K562 (cell line): Measurements from ENCODE around the gene RAE1. TPM values are rescaled to one million over a fixed set of nuclear protein-coding genes. Genes with fewer than 3 reads are reported as not detected.
A peak's percentile ranks its signal among the peaks of the same experiment; 100 is the strongest.

Experiments
- ARHGAP35 ChIP-seq: fragments of 450-650 bp; IDR thresholded peaks from 2 replicates; pipeline ENCODE4 v1.6.1; 2018; ENCODE audit not compliant: partially characterized antibody
- ARID1B ChIP-seq: fragments of 450-650 bp; IDR thresholded peaks from 2 replicates; pipeline ENCODE4 v1.6.1; 2016; ENCODE audit warnings: antibody characterized with exemption, mild to moderate bottlenecking, inconsistent platforms
- ARNT ChIP-seq, 2 experiments: fragments of 450-650 bp; IDR thresholded peaks; 2 replicates each; pipeline ENCODE4 v1.6.1; 2016; ENCODE audit warnings: mild to moderate bottlenecking in 1 of 2
- CBFA2T3 ChIP-seq: fragments of 450-650 bp; IDR thresholded peaks from 2 replicates; pipeline ENCODE4 v1.6.1; 2017
- CHAMP1 ChIP-seq: fragments of 450-650 bp; IDR thresholded peaks from 2 replicates; pipeline ENCODE4 v1.6.1; 2016; ENCODE audit warnings: mild to moderate bottlenecking
- CTCFL ChIP-seq: IDR thresholded peaks from 2 replicates; pipeline ENCODE4 v1.6.1; 2011; ENCODE audit warnings: borderline replicate concordance, low read depth, mild to moderate bottlenecking, moderate library complexity, low read length; ENCODE audit not compliant: insufficient read depth, poor library complexity, severe bottlenecking
- DDX20 ChIP-seq: fragments of 450-650 bp; IDR thresholded peaks from 2 replicates; pipeline ENCODE4 v1.6.1; 2016; ENCODE audit warnings: missing genetic modification characterization, low read depth, mild to moderate bottlenecking, missing compliant biosample characterization, moderate library complexity
- EGR1 ChIP-seq: fragments of 450-650 bp; conservative IDR thresholded peaks from 2 replicates; pipeline ENCODE4 v1.6.1; 2017; ENCODE audit warnings: mild to moderate bottlenecking
- JUND ChIP-seq, 2 experiments: IDR thresholded peaks; 2 replicates in 1 of 2; 3 replicates in 1 of 2; pipeline ENCODE4 v1.6.1; 2011; ENCODE audit warnings: borderline replicate concordance in 2 of 2, low read depth in 2 of 2, low read length in 2 of 2, improper control_type of control experiment in 1 of 2, missing biosample characterization in 1 of 2, missing genetic modification characterization in 1 of 2, missing genetic modification reagents in 1 of 2
- KDM4B ChIP-seq, 2 experiments: fragments of 450-650 bp in 1 of 2; sonication (generic) in 1 of 2; IDR thresholded peaks; 2 replicates each; pipeline ENCODE4 v1.6.1; 2016 to 2017; ENCODE audit warnings: borderline replicate concordance in 2 of 2, antibody characterized with exemption in 1 of 2, low read depth in 1 of 2, mild to moderate bottlenecking in 1 of 2
- MCM2 ChIP-seq: fragments of 450-650 bp; IDR thresholded peaks from 2 replicates; pipeline ENCODE4 v1.6.1; 2017; ENCODE audit warnings: low read depth, mild to moderate bottlenecking
- MTF1 ChIP-seq: fragments of 250-450 bp; sonication (Bioruptor Pico); IDR thresholded peaks from 2 replicates; pipeline ENCODE4 v1.9.0; 2021; ENCODE audit warnings: moderate library complexity, mild to moderate bottlenecking, inconsistent platforms, borderline replicate concordance
- MYNN ChIP-seq, 2 experiments: sonication (generic); formaldehyde crosslinking in 1 of 2; IDR thresholded peaks; 2 replicates each; pipeline versions ENCODE4 v1.5.0 to v1.6.1; 2016 to 2020; ENCODE audit warnings: antibody characterized with exemption in 1 of 2, missing genetic modification reagents in 1 of 2
- NFE2L1 ChIP-seq: fragments of 450-650 bp; IDR thresholded peaks from 2 replicates; pipeline ENCODE4 v1.6.1; 2016; ENCODE audit warnings: missing genetic modification characterization, low read depth, mild to moderate bottlenecking, missing compliant biosample characterization, moderate library complexity, borderline replicate concordance
- NFIC ChIP-seq: fragments of 450-650 bp; IDR thresholded peaks from 2 replicates; pipeline ENCODE4 v1.6.1; 2017; ENCODE audit warnings: mild to moderate bottlenecking, inconsistent platforms
- SETDB1 ChIP-seq: IDR thresholded peaks from one replicate; pipeline ENCODE4 v1.6.1; 2012; ENCODE audit warnings: low read length, control low read depth, inconsistent platforms
- SMARCA5 ChIP-seq: fragments of 450-650 bp; IDR thresholded peaks from 2 replicates; pipeline ENCODE4 v1.6.1; 2016
- TCF7L2 ChIP-seq: fragments of 150-350 bp; IDR thresholded peaks from 2 replicates; pipeline ENCODE4 v1.6.1; 2016; ENCODE audit warnings: low read depth, mild to moderate bottlenecking, low read length, moderate library complexity
- TSC22D4 ChIP-seq: fragments of 450-650 bp; IDR thresholded peaks from 2 replicates; pipeline ENCODE4 v1.6.1; 2016; ENCODE audit warnings: missing genetic modification characterization, missing biosample characterization, control low read depth
- ZEB2 ChIP-seq: fragments of 450-650 bp; IDR thresholded peaks from 2 replicates; pipeline ENCODE4 v1.6.1; 2016
- ZNF175 ChIP-seq: fragments of 200-800 bp; sonication (Bioruptor generic); IDR thresholded peaks from 2 replicates; pipeline ENCODE4 v1.6.1; 2016; ENCODE audit warnings: low read depth, mild to moderate bottlenecking, missing genetic modification characterization, missing compliant biosample characterization
- ZNF282 ChIP-seq: sonication (generic); formaldehyde crosslinking; IDR thresholded peaks from 2 replicates; pipeline ENCODE4 v1.8.1; 2023; ENCODE audit warnings: missing genetic modification reagents
- ZNF436 ChIP-seq: fragments of 250-450, 450-650 bp; sonication (Bioruptor Pico); formaldehyde crosslinking; IDR thresholded peaks from 2 replicates; pipeline ENCODE4 v1.7.0; 2020; ENCODE audit warnings: mild to moderate bottlenecking
- polyA plus RNA-seq, 8 experiments: library from polyadenylated mRNA; depleted of rRNA in 4 of 8; stranded (reverse) in 5 of 8; unstranded in 3 of 8; fragments of >200 nt; fragmentation: Nextera tagmentation in 2 of 8; fragmentation: Illumina TruSeq in 1 of 8; extraction: Ambion mirVana in 2 of 8; extraction: Trizol in 1 of 8; gene quantifications; 2 replicates each; pipeline versions ENCODE4 v1.2.1 to v1.2.3, GENCODE V29; 2011 to 2014; ENCODE audit warnings: inconsistent platforms in 1 of 8, missing spikeins in 1 of 8
- total RNA-seq, 7 experiments: library from RNA; depleted of rRNA in 6 of 7; stranded (reverse); fragments of >200 nt in 6 of 7; fragmentation: Illumina TruSeq in 2 of 7; extraction: Trizol in 2 of 7; gene quantifications; 2 replicates each; pipeline versions ENCODE4 v1.2.1 to v1.2.3, GENCODE V29; 2011 to 2021; ENCODE audit warnings: low replicate concordance in 1 of 7
- TF ChIP-seq, protein P1 (sequence below): sonication (generic); formaldehyde crosslinking; IDR thresholded peaks from 2 replicates; pipeline ENCODE4 v1.8.1; 2023; ENCODE audit warnings: mild to moderate bottlenecking, missing genetic modification reagents

Gene RAE1
- total and polyA plus RNA-seq, 9 of the 15 experiments (the other 6 are each of a cell fraction or from before 2014, with no cell fraction given): 33.7 to 248 (median 77.7) TPM

GRCh38 chr20:57412347-57413029 is 61.4 kb downstream of the RAE1 start (continued):
- TF ChIP-seq TSC22D4 (tag): no peak
- TF ChIP-seq MCM2: no peak
- no peak for TF ChIP-seq ZNF175 (CRISPR knock-in tag)
- TF ChIP-seq EGR1: 0 out of 2 replicates have a peak, but pooled peaks have one; percentile 8
- peak; percentile 32; the same call in 1 of the 2 replicates for TF ChIP-seq JUND (IDR thresholded peaks at IDR 0.05; ENCODE audit: borderline replicate concordance, low read depth, low read length)
- no peak; the same call in 2 of the 3 replicates for TF ChIP-seq JUND (tag; IDR thresholded peaks at IDR 0.05; ENCODE audit: borderline replicate concordance, low read depth, low read length)
- no peak for TF ChIP-seq SMARCA5
- no peak for TF ChIP-seq ARHGAP35
- TF ChIP-seq NFIC: peak; percentile 18; the same call in 1 of the 2 replicates
- no peak for TF ChIP-seq ZNF282 (CRISPR knock-in tag)
- TF ChIP-seq ARID1B: peak; percentile 79
- peak; percentile 55 for TF ChIP-seq ZEB2
- TF ChIP-seq TCF7L2: no peak
- TF ChIP-seq KDM4B (IDR thresholded peaks at IDR 0.05; ENCODE audit: borderline replicate concordance in 2 of 2, low read depth in 1 of 2): no peak
- no peak for TF ChIP-seq CHAMP1
- no peak for TF ChIP-seq NFE2L1
- no peak for TF ChIP-seq ZNF436 (CRISPR knock-in tag)
- no peak for TF ChIP-seq DDX20 (tag)
- TF ChIP-seq MYNN (IDR thresholded peaks at IDR 0.05): 0 out of 2 replicates have a peak, but pooled peaks have one; percentile 45
- no peak for TF ChIP-seq MYNN (CRISPR knock-in tag; IDR thresholded peaks at IDR 0.05)
- TF ChIP-seq ARNT (IDR thresholded peaks at IDR 0.05): no peak
- peak; percentile 83 for TF ChIP-seq CBFA2T3
- no peak for TF ChIP-seq MTF1 (CRISPR knock-in tag)
- TF ChIP-seq CTCFL: no peak
- TF ChIP-seq SETDB1: no peak
- TF ChIP-seq, protein P1, sequence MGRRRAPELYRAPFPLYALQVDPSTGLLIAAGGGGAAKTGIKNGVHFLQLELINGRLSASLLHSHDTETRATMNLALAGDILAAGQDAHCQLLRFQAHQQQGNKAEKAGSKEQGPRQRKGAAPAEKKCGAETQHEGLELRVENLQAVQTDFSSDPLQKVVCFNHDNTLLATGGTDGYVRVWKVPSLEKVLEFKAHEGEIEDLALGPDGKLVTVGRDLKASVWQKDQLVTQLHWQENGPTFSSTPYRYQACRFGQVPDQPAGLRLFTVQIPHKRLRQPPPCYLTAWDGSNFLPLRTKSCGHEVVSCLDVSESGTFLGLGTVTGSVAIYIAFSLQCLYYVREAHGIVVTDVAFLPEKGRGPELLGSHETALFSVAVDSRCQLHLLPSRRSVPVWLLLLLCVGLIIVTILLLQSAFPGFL (CRISPR knock-in tag): no peak
